Stimulated activated CD8-positive, alpha-beta memory T cell treated with anti-CD3 and anti-CD28 coated beads, Interleukin-2, amount 100 ng/mL, for 1 hour (primary cell): ENCODE measurements around the gene NRP1.
"Not testable (repeated sequence)": the region's sequence is repeated elsewhere in the genome, so short reads cannot be mapped to it uniquely, and the experiment has no call there.

ENCODE experiments used
- DNase-seq, 2 donors: peaks; one replicate each; pipeline ENCODE4 v3.0.0-alpha.2; 2020; ENCODE audit warnings: low read depth in 2 of 2

Gene NRP1

DNA sequence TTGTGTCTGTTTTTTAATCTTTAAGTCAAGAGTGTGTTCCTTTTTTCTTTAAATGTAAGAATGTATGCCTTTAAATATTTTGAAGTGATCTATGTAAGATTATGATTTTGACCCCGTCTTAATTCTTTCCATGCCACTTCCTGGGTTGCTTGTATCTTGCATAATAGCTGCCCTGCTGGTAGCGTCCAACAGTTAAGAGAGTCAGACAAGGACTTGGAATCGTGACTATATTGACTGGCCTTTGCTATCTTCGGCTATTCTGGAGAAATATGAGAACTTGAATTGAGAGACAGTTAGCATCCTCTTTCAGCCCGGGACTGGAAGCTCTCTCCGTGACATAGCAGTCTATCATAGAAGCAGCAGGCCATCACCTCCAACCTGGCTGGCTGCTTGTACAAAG lies 13.0 kb downstream of the NRP1 start:
- DNase-seq, result no peak

GRCh38 chr10:33320288-33320687 lies 14.2 kb downstream of the NRP1 start:
- no peak for DNase-seq

DNA sequence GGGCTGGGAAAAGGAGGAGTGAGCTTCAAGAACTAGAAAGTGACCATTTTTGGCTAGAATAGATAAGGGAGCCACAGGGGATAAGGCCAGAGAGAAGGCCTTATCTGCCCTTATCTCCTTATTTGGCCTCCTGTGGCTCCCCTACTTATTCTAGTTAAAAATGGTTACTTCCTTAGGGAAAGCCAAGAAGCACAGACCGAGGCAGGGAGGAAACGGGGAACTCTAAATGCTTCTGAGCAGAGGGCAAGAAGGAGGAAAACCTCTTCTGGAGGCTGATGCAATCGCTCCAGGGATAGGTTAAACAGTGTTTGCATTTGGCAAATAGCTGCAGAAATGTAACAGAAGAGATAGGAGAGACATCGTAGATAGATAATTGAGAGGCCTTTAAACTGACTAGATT lies 18.6 kb downstream of the NRP1 start:
- DNase-seq, result no peak

DNA sequence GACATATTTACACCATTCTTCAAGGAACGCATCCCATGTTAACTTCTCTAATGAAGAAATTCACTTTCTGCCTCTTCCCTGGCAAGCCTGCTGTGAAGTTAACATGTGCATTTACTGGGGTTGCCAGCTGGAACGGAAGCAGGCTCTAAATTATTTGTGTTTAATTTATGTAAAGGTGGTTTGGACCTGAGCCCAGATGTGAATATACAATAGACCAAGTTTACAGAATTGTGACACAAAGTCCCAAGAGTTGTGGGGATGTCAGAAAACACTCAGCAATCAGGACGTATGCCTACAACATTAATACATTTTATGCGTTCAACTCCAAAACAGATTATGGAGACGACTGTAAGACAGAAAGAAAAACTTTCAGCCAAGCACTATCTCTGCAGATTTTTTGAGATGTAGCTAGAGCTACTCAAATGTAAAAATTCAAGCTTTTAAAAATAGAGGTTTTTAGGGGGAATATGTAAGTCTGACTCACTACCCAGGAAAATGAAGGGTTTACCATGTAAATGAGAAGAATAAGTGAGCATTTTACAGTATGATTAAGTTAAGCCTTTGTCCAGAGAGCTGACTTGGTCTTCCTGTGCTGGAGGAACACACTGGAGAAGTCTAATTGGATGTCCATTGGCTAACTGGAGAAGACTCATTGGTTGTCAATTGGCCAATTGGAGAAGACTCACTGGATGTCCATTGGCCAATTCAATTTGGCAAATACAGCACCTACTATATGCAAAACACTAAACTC lies 19.5 kb downstream of the NRP1 start:
- DNase-seq, result no peak

DNA sequence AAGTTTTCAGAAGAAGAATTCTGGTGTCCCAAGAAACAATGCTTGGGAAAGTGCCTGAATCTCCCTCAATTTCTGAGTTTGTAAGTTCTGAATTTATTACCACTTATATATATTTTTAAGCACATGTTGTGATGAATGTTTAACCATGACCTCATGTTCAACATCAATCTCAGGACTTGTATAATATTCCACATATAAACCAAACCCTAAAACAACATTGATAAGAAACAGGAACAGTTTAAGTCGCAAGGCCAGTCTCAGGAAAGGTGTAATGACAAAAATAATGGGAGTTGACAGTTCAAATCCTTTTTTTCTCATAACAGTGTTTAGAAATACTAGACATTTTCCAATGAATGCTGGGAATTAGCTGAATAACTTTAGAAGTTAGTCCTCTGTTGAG lies 22.8 kb downstream of the NRP1 start:
- DNase-seq, result no peak

GRCh38 chr10:33310853-33311252 lies 23.6 kb downstream of the NRP1 start:
- no peak for DNase-seq

DNA sequence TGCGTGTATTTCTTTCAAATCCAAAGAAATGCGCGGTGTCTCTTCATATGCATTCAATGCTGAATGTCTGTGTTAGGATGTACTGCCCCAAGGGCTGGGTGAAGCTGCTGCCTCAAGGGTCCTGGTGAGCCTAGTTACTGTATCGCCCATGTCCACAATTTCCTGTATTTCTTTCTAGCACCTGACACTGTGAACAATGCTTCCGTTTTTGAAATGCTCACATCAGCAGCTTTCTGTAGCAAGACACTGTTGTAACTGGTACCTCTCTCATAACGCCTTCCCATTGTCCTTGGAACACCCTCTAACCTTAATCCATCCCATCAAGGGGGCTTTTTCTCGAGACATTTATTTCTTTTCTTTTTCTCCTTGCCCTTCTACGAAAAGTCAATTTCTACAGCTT lies 25.1 kb downstream of the NRP1 start:
- DNase-seq, result no peak

DNA sequence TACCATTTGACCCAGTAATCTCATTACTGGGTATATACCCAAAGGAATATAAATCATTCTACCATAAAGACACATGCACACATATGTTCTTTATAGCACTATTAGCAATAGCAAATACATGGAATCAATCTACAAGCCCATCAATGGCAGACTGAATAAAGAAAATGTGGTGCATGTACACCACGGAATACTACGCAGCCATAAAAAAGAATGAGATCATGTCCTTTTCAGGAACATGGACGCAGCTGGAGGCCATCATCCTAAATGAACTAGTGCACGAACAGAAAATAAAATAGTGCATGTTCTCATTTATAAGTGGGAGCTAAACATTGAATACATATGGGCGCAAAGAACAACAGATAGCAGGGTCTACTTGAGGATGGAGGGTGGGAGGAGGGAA lies 26.6 kb downstream of the NRP1 start:
- no peak for DNase-seq

- no peak for DNase-seq
These were observed 27.6 kb downstream of the NRP1 start for GRCh38 chr10:33306701-33307519.

- no peak for DNase-seq
These were observed 28.3 kb downstream of the NRP1 start for GRCh38 chr10:33306126-33306525.

DNA sequence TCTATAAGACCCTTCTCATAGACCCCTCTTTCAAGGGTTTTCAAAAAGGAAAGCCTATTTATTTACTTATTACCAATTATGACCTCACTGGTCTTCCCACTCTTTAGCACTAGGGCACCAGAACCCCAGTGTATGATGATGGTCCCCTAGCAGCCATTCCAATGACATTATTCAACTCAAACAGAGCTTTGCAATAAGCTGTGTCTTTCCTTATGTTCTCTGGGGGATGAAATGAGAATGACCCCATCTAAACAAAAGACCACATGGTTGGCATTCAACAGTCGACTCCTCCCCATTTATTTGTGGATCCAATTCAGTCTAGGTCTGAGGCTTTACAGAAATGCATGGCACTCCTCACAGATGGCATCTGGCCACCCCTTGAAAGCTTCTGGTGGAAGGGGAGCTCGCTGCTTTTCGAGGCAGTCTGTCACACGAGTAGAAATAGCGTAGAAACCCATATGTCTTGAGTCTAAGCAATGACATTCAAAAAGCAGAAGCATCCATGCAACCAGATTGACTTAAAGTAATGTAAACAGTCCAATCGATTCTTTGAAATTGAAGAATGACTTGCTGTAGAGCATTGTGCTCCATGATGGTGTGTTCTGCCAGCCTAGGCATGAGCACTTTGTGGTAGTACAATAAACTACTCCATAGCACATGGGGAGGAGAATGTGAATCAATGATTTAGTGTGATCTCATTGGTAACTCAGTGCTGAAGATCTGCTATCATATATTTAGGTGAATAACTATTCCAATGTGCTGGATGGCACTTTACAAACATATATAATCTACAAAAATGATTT lies 29.8 kb downstream of the NRP1 start:
- DNase-seq, result no peak

DNA sequence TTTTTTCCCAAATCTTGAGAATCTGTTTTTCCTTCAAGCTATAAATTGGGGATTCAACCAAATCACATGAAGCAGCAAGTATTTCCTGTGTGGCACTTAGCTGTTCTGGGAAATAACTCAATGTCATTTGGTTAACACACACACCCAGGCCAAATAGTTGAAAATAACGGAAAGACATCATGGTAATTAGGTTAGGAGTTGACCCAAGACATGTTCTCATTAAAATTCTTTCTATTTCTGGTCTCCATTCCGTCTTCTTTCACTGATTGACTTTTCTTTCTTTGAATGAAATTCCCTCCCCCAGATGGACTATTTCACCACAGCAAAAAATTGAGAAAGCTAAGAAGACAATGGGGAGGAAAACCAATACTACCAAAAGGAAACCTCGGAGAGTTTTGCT lies 30.5 kb downstream of the NRP1 start:
- DNase-seq, result no peak

DNA sequence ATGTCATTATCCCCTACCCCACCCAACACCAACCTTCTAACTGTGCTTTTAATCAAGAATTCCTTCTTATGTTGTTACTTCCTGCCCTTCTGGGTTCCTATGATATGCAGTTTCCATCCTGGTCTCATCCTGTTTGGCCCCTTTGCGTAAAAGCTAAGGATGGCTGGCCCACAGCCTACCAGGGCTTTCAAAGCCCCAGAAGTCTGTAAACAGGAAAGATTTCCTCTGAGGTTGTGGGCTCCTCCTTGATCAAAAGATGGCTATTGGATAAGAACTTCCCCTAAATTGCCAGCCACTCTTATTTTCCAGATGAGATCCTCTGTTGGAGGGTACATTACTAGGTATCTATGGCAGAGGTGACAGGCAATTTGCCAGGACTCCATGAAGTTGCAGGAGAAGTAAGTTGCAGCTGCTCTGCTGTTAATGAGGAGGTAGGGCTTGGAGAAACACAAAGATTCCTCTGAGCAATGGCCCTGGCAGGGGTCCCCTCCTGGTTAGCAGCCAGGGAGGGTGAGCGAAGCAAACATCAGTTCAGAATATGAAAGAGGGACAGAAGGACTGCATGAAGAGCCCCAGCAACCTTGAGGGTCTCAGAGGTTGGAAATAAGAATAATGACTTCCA lies 32.1 kb downstream of the NRP1 start:
- DNase-seq, result no peak

DNA sequence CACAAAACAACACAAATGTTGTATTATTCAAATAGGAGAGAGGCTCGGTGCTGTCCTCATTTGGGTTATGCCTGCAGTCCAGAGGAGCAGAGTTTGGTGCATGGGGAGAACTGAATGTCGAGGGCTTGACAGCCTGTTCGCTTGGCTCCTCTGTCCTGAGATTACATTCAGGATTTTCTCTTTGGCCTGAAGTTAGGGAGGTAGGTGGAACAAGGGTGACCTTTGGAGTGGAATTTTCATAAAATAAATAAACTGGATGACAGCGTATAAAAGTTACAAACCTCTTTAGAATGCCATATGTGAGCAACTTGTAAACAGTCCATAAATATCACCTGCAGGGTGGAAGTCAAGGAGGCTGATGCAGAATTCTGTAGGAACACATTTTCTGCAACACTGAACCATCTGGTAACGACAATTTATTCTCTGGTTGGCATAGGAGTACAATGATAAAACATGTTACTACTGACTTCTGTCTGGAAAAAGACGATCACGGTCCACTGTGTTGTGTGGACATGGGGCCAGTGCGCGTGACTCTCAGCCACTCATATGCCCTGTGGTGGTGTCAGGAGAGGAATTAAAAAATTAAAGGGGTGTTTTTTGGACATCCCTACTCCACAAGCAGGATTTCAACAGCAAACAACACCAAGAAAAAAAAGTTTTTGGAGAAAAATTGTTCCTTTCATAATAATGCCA lies 33.2 kb downstream of the NRP1 start:
- DNase-seq, result no peak

DNA sequence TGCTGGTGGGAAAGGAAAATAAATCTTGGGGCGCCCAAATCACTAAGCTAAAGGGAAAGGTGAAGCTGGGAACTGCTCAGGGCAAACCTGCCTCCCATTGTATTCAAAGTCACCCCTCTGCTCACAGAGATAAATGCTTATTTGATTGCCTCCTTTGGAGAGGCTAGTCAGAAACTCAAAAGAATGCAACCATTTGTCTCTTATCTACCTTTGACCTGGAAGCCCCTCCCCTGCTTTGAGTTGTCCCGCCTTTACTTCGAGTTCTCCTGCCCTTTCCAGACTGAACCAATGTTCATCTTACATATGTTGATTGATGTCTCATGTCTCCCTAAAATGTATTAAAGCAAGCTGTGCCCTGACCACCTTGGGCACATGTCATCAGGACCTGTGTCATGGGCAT lies 33.9 kb downstream of the NRP1 start:
- not testable (repeated sequence) for DNase-seq

DNA sequence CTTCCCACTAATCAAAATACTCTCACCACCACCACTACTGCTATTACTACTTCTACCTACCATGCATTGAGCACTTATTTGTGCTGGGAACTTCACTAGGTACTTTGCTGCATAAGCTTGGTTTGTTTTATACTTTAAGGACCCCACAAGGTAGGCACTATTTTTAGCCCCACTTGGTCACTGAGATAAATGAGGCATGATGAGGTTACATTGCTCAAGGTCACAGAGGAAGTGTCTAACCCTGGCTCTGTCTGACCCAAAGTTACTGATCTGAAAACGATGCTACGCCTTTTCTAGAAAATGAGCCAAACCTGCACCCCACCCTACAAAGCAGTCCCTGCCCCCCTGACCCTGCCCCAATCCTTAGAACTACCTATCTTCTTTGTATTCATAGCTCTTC lies 35.6 kb downstream of the NRP1 start:
- no peak for DNase-seq

DNA sequence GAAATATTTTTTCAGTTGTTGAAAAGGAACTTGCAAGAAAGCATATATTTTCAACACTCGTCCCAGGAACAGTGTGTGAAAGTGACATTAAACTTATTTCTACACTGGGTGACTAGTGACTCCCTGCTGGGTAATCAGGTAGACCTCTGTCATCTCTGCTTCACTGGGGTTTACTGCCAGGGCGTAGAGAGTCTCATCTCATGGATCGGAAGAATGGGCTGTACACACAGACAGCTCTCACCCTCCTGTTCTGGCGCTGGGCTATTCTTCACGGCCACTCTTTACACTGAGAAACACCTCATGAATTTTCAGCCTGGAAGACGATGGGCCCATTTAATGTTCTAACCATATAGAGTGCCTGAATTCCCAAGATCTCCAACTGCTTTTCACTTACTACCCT lies 36.4 kb downstream of the NRP1 start:
- no peak for DNase-seq

DNA sequence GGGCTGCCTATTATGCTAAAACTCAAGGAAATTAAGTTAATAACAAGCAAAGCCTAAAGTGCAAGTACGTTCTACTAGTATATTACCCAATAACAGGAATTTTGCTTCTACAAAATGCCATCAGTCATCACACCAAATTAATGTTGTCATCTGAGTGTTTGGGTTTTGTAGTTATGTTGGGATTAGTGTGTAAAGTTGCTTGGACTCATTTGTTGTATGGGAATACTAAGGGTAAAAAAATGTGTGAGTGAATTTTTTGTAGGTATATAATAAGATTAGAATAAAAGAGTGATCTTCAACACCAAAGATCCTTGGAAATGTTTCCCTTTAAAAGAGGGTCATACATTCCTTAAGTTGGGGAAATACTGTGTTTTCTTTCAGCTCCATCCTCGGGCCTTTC lies 38.6 kb downstream of the NRP1 start:
- DNase-seq, result no peak

DNA sequence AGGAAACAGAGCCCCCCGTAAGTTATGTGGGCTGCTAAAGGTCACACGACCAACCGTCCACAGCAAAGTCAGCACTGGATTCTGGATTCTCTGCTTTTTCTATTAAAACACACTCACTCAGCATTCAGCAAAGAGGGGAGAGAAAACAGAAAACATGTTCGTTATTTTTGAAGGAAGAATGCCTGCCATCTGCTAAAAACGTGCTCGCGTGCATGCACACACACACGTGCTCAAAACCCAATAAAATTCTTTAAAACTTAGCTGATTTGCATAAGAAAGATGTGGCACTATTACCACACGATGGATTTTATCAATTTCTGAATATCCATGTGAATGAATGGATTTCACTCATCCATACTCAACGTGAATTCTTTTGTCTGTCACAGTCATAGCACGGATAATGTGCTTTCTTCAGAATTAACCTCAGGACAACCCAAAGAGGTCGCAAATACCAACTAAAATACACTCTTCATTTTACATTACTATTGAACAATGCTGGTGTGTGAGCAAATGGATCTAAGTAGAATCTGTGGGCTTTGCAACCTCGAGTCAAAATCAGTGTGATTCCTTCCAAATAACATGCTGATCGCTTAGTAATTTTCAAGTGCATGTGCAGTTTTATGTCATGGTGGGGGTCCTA lies 40.8 kb downstream of the NRP1 start:
- no peak for DNase-seq

GRCh38 chr10:33293076-33293475 lies 41.4 kb downstream of the NRP1 start:
- no peak for DNase-seq

DNA sequence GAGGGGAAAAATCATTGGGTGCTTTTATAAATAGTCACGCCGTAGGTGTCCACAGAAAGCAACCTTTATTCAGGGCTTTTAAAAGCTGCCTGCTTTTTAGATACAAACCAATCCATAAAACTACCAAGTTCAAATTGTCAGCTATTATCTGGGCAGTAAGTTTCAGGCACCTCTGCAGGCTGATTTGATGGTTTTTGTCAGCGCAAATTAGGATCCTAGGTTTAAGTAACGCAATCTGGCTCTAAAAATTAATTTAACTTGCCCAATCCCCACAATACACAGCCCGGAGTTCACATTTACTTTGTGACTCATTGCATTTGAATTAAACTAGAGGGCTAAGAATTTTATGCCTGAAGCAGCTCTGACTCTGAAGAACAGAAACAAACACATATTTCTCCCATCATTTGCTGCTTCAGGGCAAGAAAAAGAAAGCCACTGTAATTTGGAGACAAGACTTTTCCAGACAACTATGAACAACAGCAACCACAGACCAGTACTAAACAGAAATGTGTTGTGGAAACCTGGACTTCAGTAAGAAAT lies 43.3 kb downstream of the NRP1 start:
- no peak for DNase-seq
